ENCODE results near the gene CYP3A7.

DNA sequence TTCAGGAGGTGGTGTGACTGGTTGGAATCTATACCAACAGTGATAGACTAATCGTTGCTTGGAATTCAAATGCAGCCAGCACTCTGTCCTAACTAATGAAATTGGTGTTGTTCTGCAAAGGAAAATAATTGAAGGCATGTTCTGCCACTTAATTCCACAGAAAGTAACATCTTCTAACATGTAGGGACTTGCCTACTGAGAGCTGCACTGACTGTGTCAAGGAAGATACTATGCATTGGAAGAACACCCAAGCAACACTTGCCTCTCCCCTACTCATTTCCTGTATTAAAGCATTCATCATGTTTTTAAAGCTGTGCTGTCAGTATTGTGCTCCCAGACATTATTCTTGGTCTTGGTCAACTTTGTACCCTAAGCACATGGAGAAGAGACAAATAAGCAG lies 2.7 kb upstream of the CYP3A7 start:
- TF ChIP-seq TAF1 (IDR thresholded peaks at IDR 0.05; ENCODE audit: low read depth, low read length) (no peak), SPI1 (IDR thresholded peaks at IDR 0.05; ENCODE audit: low read depth, low read length) (no peak)
